ENCODE measurements around the gene ENO2.

The ENO2 gene

DNA sequence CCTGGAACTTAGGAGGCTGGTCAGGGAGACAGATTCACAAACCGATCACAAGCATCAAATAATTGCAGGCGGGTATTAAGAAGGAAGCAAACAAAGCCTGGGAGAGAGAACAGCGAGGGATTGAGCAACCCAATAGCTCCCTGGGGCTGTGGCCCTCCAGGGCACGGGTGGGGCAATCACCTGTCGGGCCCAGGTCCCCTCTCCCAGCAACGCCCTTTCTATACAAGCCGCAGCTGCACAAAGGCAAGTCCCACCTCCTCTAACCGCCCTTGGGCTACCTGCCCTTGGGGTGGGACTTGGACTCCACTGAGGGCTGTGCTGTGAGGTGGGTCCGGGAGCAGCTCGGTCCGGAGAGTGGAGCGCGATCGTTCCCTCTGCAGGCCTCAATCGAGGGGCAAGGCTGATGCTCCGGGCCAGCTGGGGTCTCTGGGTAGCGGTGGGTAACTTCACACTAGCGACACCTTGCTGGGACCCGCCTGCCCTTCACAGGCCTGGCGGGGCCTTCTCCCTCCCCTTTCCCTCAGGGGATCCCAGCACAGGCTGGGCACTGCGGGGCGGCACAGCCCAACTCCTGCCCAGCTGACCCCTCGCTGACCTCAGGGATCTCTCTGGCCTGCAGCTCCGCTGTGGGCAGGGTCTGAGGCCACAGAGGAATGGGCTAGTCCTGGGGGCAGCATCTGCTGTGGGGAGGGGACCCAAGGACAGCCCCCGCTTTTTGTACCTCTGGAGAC, 48.1 kb downstream of the ENO2 start:
- no peak for DNase-seq

DNA sequence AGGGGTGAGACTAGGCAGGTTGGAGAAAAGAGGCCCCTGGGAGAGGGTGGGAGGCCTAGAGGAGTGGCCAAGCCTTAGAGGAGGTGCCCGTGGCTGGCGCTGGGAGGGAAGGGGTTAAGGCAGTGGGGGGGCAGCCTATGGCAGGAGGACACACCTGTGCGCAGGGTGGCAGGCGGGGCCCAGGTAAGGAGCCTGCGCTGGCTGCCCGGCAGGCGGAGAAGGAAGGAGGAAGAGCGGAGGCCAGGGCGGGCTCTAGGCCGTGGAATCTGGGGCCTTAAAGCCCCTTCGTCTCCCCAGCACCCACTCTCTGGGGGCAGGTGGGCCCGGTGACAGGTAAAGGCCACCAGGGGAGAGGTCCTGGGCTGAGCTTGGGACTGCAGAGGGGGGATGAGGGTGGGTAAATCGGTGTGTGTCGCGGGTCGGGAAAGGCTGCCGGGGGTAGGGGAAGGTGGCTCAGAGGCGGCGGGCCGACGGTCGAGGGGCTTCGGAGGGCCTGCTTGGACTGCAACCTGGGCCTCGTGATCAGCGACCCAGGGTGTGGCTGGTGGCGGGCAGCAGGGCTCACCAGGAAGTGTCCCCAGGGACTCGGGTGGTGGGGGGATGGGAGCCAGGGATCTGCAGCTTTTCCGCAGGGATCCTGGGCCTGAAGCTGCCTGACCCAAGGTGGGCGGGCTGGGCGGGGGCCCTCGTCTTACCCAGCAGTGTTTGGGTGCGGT, 48.8 kb downstream of the ENO2 start:
- no peak for DNase-seq

DNA sequence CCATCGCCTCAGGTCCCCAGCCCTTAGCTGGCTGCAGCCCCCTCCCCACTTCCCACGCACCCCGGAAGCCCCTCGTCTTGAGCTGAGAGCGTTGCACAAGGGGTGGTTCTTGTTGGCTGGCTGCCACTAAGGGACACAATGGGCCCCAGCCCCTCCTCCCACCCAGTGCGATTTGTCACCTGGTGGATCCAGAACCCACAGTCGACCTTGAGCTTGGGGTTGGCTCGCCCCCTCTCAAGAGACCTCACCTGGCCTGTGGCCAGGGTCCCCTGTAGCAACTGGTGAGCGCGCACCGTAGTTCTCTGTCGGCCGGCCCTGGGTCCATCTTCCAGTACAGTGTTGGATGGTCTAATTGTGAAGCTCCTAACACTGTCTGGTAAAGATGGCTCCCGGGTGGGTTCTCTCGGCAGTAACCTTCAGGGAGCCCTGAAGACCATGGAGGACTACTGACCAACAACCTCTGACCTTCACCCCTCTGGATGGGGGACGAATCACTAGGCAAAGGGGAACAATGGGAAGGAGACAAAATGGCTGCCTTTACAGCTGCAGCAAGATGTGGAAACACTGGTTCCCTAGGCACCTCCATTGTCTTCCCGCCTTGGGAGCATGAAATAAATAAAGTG, 49.5 kb downstream of the ENO2 start:
- DNase-seq, result no peak

DNA sequence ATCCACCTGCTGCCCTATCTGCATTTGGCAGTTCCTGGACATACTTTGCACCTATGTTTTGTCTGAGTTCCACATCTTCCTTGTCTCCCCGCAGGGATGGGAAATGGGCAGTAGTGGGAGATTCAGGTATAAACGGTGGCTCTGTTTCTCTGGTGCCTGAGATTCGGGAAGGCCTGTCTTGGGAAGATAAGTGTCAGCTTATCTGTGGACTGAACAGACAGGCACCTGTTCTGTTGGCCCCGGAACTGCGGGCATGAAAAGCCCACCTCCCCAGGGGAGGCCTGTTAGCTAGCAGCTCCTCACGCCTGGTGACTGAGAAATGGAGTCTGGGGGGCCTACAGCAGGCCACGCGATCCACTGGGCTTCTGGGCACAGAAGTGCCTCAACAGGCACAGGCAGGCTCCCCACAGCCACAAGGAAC, 50.2 kb downstream of the ENO2 start:
- no peak for DNase-seq

DNA sequence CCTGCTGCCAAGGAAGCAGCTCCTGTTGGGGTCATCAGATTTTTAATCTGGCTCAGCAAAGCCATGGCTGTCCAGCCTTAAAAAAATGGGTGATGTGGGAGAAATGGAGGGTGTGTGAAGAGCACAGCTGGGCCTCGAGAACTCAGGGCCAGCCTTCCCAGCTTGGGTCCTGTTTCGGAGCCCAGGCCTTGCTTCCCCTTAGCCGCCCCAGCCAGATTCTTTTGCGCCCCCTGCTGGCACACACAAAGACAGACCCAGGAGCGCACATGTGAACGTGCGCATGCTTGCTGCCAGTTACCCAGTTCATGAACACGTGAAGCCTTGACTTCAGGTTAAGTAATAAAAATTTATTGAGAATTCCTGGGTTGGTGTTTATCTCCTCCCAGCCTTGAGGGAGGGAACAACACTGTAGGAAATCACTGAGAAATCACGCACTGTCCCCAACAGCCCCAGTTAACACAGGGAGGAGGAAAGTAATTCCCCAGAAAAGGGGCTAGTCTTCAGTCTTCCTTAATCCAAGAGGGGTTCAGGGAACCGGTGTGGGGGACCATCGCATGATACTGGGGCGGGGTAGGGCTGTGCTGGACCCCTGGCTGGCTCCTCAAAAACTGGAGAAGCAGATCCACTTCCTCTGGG, 50.8 kb downstream of the ENO2 start:
- peak; percentile 57 for DNase-seq

DNA sequence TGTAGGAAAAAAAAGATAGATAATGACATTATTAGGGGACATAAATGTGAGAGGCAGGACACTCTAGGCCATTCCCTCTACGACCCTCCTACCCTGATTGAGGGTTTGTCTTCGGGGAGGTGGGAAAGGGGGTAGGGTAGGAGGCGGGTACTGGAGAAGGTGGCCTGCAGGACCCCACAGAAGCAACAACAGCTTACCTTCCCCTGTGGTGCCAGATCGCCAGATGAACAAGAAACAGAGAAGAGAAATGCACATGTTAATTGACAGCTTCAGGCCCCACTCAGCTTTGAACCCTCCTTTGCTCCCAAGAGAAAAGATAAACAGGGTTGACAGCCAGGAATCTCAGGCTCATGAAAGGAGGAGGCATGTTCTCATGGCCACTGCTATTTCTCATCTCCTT, 51.3 kb downstream of the ENO2 start:
- DNase-seq, result peak; percentile 14

DNA sequence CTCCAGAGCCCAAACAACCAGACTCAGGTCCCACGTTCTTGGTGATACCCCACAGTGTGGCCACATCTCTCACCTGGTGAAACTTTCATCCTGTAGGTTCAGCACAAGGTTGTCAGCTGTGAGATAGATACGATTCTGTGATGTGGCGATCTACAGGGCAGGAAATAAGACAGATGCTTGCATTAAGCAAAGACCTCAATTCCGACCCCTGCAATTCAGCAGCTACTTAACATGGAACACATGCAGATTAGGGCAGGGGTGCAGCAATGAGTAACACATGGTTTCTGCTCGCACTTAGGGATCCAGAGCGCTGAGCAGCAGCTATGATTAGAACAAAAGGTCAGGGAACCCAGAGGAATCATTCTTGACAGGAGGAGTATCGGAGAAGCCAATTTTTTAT, 52.0 kb downstream of the ENO2 start:
- DNase-seq, result no peak

DNA sequence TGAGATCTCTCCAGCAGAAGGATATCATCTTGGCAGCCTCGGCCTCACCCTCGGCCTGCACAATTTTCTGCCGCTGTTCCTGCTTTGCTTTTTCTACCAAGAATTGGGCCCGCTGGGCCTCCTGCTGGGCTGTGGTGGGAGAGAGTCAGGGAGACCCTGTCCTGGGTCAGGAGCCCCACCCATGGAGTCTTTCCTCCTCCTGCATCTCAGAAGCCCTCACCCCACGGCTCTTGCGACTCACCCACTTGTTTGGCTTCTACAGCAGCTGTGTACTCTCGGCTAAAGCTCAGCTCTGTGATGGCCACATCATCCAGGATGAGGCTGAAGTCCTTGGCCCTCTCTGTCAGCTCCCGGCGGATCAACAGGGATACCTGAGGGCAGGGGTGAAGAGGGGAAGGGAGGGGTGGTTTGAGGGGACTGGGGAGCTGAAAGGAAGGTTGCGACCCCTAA, 53.3 kb downstream of the ENO2 start:
- DNase-seq, result no peak

DNA sequence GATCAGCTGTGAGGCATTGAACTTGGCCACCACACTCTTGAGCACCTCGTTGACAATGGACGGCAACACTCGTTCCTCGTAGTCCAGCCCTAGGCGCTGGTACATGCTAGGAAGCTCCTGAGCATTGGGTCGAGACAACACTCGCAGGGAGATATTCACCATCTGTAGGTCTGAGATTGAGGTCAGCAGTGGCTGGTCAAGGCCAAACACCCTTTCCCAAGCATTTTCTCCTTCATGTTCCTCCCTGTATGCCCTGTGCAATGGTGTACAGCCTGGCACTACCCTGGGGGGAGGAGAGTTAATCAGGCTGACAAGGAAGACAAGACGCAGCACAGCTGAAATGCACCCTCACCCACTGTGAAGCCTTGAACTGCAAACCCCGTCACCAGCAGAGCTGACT, 54.0 kb downstream of the ENO2 start:
- no peak for DNase-seq

DNA sequence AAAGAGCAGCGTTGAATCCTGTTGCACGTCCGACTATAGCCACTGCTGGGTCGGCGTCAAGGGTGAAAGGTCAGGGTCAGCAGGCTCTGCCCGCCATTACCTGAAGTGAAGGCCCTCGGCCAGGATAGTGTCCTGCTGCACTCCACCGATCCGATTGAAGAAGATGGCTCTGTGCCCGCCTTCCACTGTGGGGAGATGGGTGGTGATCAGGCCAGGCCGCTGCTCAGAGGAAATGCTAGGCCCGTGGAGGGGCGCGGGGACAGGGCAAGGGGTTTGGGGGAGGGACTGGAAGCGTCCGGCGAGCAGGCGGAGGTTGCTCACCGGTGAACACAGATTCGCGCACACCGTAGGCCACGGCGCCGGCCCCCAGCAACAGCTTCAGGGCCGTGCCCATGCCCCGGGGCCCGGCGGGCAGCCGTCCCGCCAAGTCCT, 55.7 kb downstream of the ENO2 start:
- DNase-seq, result no peak

Data from DMS 273 treated with DMSO at 0.1 percent for 48 hours (cell line).